GM18502 (cell line): ENCODE results near the gene RUNDC1.
A peak's percentile ranks its signal among the peaks of the same experiment; 100 is the strongest.
"Not testable (repeated sequence)": the region's sequence is repeated elsewhere in the genome, so short reads cannot be mapped to it uniquely, and the experiment has no call there.

Experiments used
- ATAC-seq: cut with Tn5 transposase; IDR thresholded peaks from one replicate; pipeline ENCODE4 v1.9.1; 2021; ENCODE audit warnings: mild to moderate bottlenecking; ENCODE audit not compliant: unreplicated experiment, poor library complexity

Gene RUNDC1

GRCh38 chr17:42980274-42980765 lies at the start of gene RUNDC1:
TSS of gene RUNDC1 (plus strand) at chr17:42980565. CDS start at chr17:42980577, 12 bp downstream.
- ATAC-seq, result peak; percentile 76

GRCh38 chr17:42937712-42938596 lies 42.4 kb upstream of the RUNDC1 start:
- ATAC-seq, result no peak

GRCh38 chr17:42944211-42944610 lies 36.2 kb upstream of the RUNDC1 start:
- no peak for ATAC-seq

GRCh38 chr17:42946812-42947211 lies 33.6 kb upstream of the RUNDC1 start:
- no peak for ATAC-seq

GRCh38 chr17:42950044-42950783 lies 30.2 kb upstream of the RUNDC1 start:
- no peak for ATAC-seq

GRCh38 chr17:42953669-42954068 lies 26.7 kb upstream of the RUNDC1 start:
- no peak for ATAC-seq

- ATAC-seq, result peak; percentile 84
Observed at GRCh38 chr17:42964161-42964932, 16.0 kb upstream of the RUNDC1 start, which contains the start of gene AARSD1. TSS of gene AARSD1 (minus strand) at chr17:42964454. CDS start at chr17:42964440, 14 bp downstream.

GRCh38 chr17:42967925-42968324 lies 12.4 kb upstream of the RUNDC1 start:
- ATAC-seq, result no peak

- ATAC-seq, result no peak
Observed at GRCh38 chr17:42969001-42969581, 11.3 kb upstream of the RUNDC1 start.

- ATAC-seq, result no peak
Observed at GRCh38 chr17:42971589-42971988, 8.8 kb upstream of the RUNDC1 start.

GRCh38 chr17:42973323-42973722 lies 7.0 kb upstream of the RUNDC1 start:
- not testable (repeated sequence) for ATAC-seq

GRCh38 chr17:42975265-42975664 lies 5.1 kb upstream of the RUNDC1 start:
- ATAC-seq, result no peak

GRCh38 chr17:42975701-42976100 lies 4.7 kb upstream of the RUNDC1 start:
- ATAC-seq, result not testable (repeated sequence)

GRCh38 chr17:42979511-42980273 lies 673 bp upstream of the RUNDC1 start, which contains the start of gene PTGES3L:
TSS of gene PTGES3L (minus strand) at chr17:42980080. CDS start at chr17:42980053, 27 bp downstream.
- ATAC-seq, result peak; percentile 36

- peak; percentile 46 for ATAC-seq
Observed at GRCh38 chr17:42980766-42981397, 517 bp downstream of the RUNDC1 start.

GRCh38 chr17:42982266-42982665 lies 1.9 kb downstream of the RUNDC1 start:
- ATAC-seq, result no peak

- no peak for ATAC-seq
Observed at GRCh38 chr17:42985225-42985624, 4.9 kb downstream of the RUNDC1 start.

- no peak for ATAC-seq
Observed at GRCh38 chr17:42989141-42989540, 8.8 kb downstream of the RUNDC1 start.
